Activated T-cell treated with anti-CD3 and anti-CD28 coated beads, Interleukin-2, amount 50 U/mL, for 72 hours (primary cell): ENCODE data around the gene TTLL3. TPM values are rescaled to one million over a fixed set of nuclear protein-coding genes. Genes with fewer than 3 reads are reported as not detected.
A peak's percentile ranks its signal among the peaks of the same experiment; 100 is the strongest.

Experiments used
- ATAC-seq, 2 donors: fragments of 150-1000 bp; cut with Tn5 transposase; replicated peaks in 1 of 2; 2 replicates each; pipeline ENCODE4 v1.10.0; 2021; ENCODE audit warnings: moderate library complexity in 2 of 2, mild to moderate bottlenecking in 1 of 2
- DNase-seq, 2 donors: peaks; one replicate each; pipeline ENCODE4 v3.0.0; 2021 to 2022; ENCODE audit warnings: mixed read lengths in 1 of 2
- H3K27ac Mint-ChIP-seq: one replicate; pipeline ENCODE4 v1.8.0; 2022; ENCODE audit warnings: mild to moderate bottlenecking, moderate library complexity, mixed read lengths
- H3K27me3 Mint-ChIP-seq: one replicate; pipeline ENCODE4 v1.8.0; 2022; ENCODE audit warnings: low read depth, mixed read lengths
- H3K36me3 Mint-ChIP-seq, 2 donors: one replicate each; pipeline ENCODE4 v1.8.0; 2022; ENCODE audit warnings: mixed read lengths in 2 of 2, mild to moderate bottlenecking in 1 of 2; ENCODE audit not compliant: insufficient read depth in 2 of 2
- H3K4me1 Mint-ChIP-seq: one replicate; pipeline ENCODE4 v1.8.0; 2022; ENCODE audit warnings: low read depth, mixed read lengths
- H3K4me3 Mint-ChIP-seq, 2 donors: one replicate each; pipeline ENCODE4 v1.8.0; 2022; ENCODE audit warnings: mild to moderate bottlenecking in 2 of 2, mixed read lengths in 2 of 2, moderate library complexity in 2 of 2
- H3K9me3 Mint-ChIP-seq, 2 donors: one replicate each; pipeline ENCODE4 v1.8.0; 2022; ENCODE audit warnings: mixed read lengths in 2 of 2
- total RNA-seq, 2 donors: library from RNA; stranded (reverse); gene quantifications; one replicate each; pipeline ENCODE4 v1.2.3, GENCODE V29; 2022

Gene TTLL3
- total RNA-seq, 2 donors from 2014 or later, result 63.6 to 75.5 TPM

- Mint-ChIP-seq H3K4me3 (peak overlapping the region; percentile 72 to 82), H3K27ac (peak overlapping the region; percentile 88), H3K36me3 (peaks cover 3 to 12% of the 10 kb centered on the region in 2 donors), H3K4me1 (peaks cover 60% of the 10 kb centered on the region), H3K27me3 (no peaks in the 10 kb centered on the region), H3K9me3 (peaks cover 0 to 3% of the 10 kb centered on the region in 2 donors)
- no peak for ATAC-seq
- DNase-seq, result no peak
These were observed 33.0 kb upstream of the TTLL3 start for GRCh38 chr3:9776896-9777693.

- Mint-ChIP-seq H3K4me3 (peak overlapping the region; percentile 72 to 82), H3K4me1 (peaks cover 66% of the 10 kb centered on the region), H3K27me3 (no peaks in the 10 kb centered on the region), H3K36me3 (peaks cover 7 to 12% of the 10 kb centered on the region in 2 donors), H3K9me3 (peaks cover 0 to 3% of the 10 kb centered on the region in 2 donors), H3K27ac (peak overlapping the region; percentile 88)
- ATAC-seq (peak; percentile 42 to 49), DNase-seq (peak in 1 of 2 donors; percentile 19)
These were observed 32.4 kb upstream of the TTLL3 start for GRCh38 chr3:9777694-9778021.

- ATAC-seq, result peak; percentile 88 to 90
- Mint-ChIP-seq H3K4me1 (peaks cover 70% of the 10 kb centered on the region), H3K27ac (peak overlapping the region; percentile 88), H3K4me3 (peak overlapping the region; percentile 72 to 82), H3K9me3 (peaks cover 0 to 3% of the 10 kb centered on the region in 2 donors), H3K27me3 (no peaks in the 10 kb centered on the region), H3K36me3 (peaks cover 8 to 16% of the 10 kb centered on the region in 2 donors)
- peak; percentile 78 to 85 for DNase-seq
These were observed 31.7 kb upstream of the TTLL3 start for GRCh38 chr3:9778143-9779074.

GRCh38 chr3:9779075-9779593 lies 30.9 kb upstream of the TTLL3 start:
- H3K27me3 Mint-ChIP-seq, result no peaks in the 10 kb centered on the region
- DNase-seq (no peak), ATAC-seq (no peak)
- peak overlapping the region; percentile 88 for H3K27ac Mint-ChIP-seq
- H3K4me3 Mint-ChIP-seq, result peak overlapping the region; percentile 72 to 82
- peaks cover 70% of the 10 kb centered on the region for H3K4me1 Mint-ChIP-seq
- peaks cover 8 to 16% of the 10 kb centered on the region in 2 donors for H3K36me3 Mint-ChIP-seq
- H3K9me3 Mint-ChIP-seq, result peaks cover 0 to 3% of the 10 kb centered on the region in 2 donors

- Mint-ChIP-seq H3K27ac (peak overlapping the region; percentile 81), H3K4me1 (peaks cover 70% of the 10 kb centered on the region), H3K36me3 (peaks cover 8 to 17% of the 10 kb centered on the region in 2 donors), H3K9me3 (peaks cover 0 to 3% of the 10 kb centered on the region in 2 donors), H3K27me3 (no peaks in the 10 kb centered on the region), H3K4me3 (peak overlapping the region; percentile 42 to 82)
- ATAC-seq (peak; percentile 59 to 70), DNase-seq (peak; percentile 64 to 74)
These were observed 30.2 kb upstream of the TTLL3 start for GRCh38 chr3:9779721-9780457.

GRCh38 chr3:9780458-9780812 lies 29.6 kb upstream of the TTLL3 start:
- H3K36me3 Mint-ChIP-seq, result peaks cover 10 to 22% of the 10 kb centered on the region in 2 donors
- peaks cover 72% of the 10 kb centered on the region for H3K4me1 Mint-ChIP-seq
- H3K4me3 Mint-ChIP-seq, result peak overlapping the region; percentile 42 to 82

GRCh38 chr3:9780910-9781309 lies 29.2 kb upstream of the TTLL3 start:
- H3K9me3 Mint-ChIP-seq, result peaks cover 0 to 3% of the 10 kb centered on the region in 2 donors
- peaks cover 13 to 25% of the 10 kb centered on the region in 2 donors for H3K36me3 Mint-ChIP-seq
- peak overlapping the region; percentile 42 to 82 for H3K4me3 Mint-ChIP-seq
- H3K4me1 Mint-ChIP-seq, result peaks cover 74% of the 10 kb centered on the region
- H3K27ac Mint-ChIP-seq, result peak overlapping the region; percentile 81
- no peak for ATAC-seq
- no peaks in the 10 kb centered on the region for H3K27me3 Mint-ChIP-seq
- no peak for DNase-seq

More at GRCh38 chr3:9780458-9780812, 29.6 kb upstream of the TTLL3 start:
- no peak for ATAC-seq
- peak in 1 of 2 donors; percentile 27 for DNase-seq
- Mint-ChIP-seq H3K27ac (peak overlapping the region; percentile 81), H3K27me3 (no peaks in the 10 kb centered on the region), H3K9me3 (peaks cover 0 to 3% of the 10 kb centered on the region in 2 donors)

- H3K4me3 Mint-ChIP-seq, result peak overlapping the region in 1 of 2 donors; percentile 39
- H3K36me3 Mint-ChIP-seq, result peaks cover 17 to 30% of the 10 kb centered on the region in 2 donors
- DNase-seq (no peak), ATAC-seq (no peak)
- peak overlapping the region; percentile 85 for H3K27ac Mint-ChIP-seq
- no peaks in the 10 kb centered on the region for H3K27me3 Mint-ChIP-seq
- peaks cover 73% of the 10 kb centered on the region for H3K4me1 Mint-ChIP-seq
- H3K9me3 Mint-ChIP-seq, result peaks cover 0 to 3% of the 10 kb centered on the region in 2 donors
These were observed 28.5 kb upstream of the TTLL3 start for GRCh38 chr3:9781551-9781950.

GRCh38 chr3:9781978-9782603 lies 28.0 kb upstream of the TTLL3 start:
- no peak for ATAC-seq
- no peaks in the 10 kb centered on the region for H3K27me3 Mint-ChIP-seq
- no peak overlapping the region for H3K4me3 Mint-ChIP-seq
- peaks cover 0 to 3% of the 10 kb centered on the region in 2 donors for H3K9me3 Mint-ChIP-seq
- peaks cover 17 to 33% of the 10 kb centered on the region in 2 donors for H3K36me3 Mint-ChIP-seq
- H3K4me1 Mint-ChIP-seq, result peaks cover 73% of the 10 kb centered on the region
- H3K27ac Mint-ChIP-seq, result peak overlapping the region; percentile 35
- DNase-seq, result no peak

- H3K27ac Mint-ChIP-seq, result peak overlapping the region; percentile 35
- no peak for ATAC-seq
- H3K4me1 Mint-ChIP-seq, result peaks cover 73% of the 10 kb centered on the region
These were observed 27.3 kb upstream of the TTLL3 start for GRCh38 chr3:9782770-9783169.

GRCh38 chr3:9783954-9784353 lies 26.1 kb upstream of the TTLL3 start:
- Mint-ChIP-seq H3K36me3 (peaks cover 20 to 37% of the 10 kb centered on the region in 2 donors), H3K27ac (no peak overlapping the region), H3K27me3 (no peaks in the 10 kb centered on the region), H3K4me3 (no peak overlapping the region), H3K4me1 (peaks cover 72% of the 10 kb centered on the region), H3K9me3 (no peaks in the 10 kb centered on the region)
- no peak for DNase-seq
- no peak for ATAC-seq

More at GRCh38 chr3:9782770-9783169, 27.3 kb upstream of the TTLL3 start:
- Mint-ChIP-seq H3K36me3 (peaks cover 20 to 35% of the 10 kb centered on the region in 2 donors), H3K4me3 (no peak overlapping the region), H3K27me3 (no peaks in the 10 kb centered on the region), H3K9me3 (peaks cover 0 to under 1% of the 10 kb centered on the region in 2 donors)
- DNase-seq, result no peak

- H3K36me3 Mint-ChIP-seq, result peaks cover 24 to 46% of the 10 kb centered on the region in 2 donors
- H3K4me1 Mint-ChIP-seq, result peaks cover 72% of the 10 kb centered on the region
- H3K27me3 Mint-ChIP-seq, result no peaks in the 10 kb centered on the region
- ATAC-seq, result no peak
- H3K4me3 Mint-ChIP-seq, result no peak overlapping the region
- H3K27ac Mint-ChIP-seq, result no peak overlapping the region
- H3K9me3 Mint-ChIP-seq, result no peaks in the 10 kb centered on the region
- no peak for DNase-seq
These were observed 25.1 kb upstream of the TTLL3 start for GRCh38 chr3:9784965-9785364.
